ENCODE data around the gene CAPN13. TPM values are rescaled to one million over a fixed set of nuclear protein-coding genes. Genes with fewer than 3 reads are reported as not detected.

Gene CAPN13
- total RNA-seq, 4 donors from 2014 or later: 0.12 TPM; not detected in 3

- no peak for TF ChIP-seq POLR2A (IDR thresholded peaks at IDR 0.05)
- no peak overlapping the region for H3K27ac ChIP-seq
- H3K4me1 ChIP-seq: no peaks in the 10 kb centered on the region
- no peaks in the 10 kb centered on the region for H3K9me3 ChIP-seq
- ATAC-seq: no peak
- no peak overlapping the region for H3K4me3 ChIP-seq
- H3K27me3 ChIP-seq: peaks cover 50% of the 10 kb centered on the region
- WGBS, 2 donors (ENCODE audit: low coverage in 1 of 2): 76% methylated on average over 10 of the region's 11 CpGs; no CpG with 5 or more reads in 1 of the 2 donors
- no peaks in the 10 kb centered on the region for H3K36me3 ChIP-seq
Measured at GRCh38 chr2:30757749-30758148, 49.5 kb downstream of the CAPN13 start.

GRCh38 chr2:30756971-30757370 is 50.3 kb downstream of the CAPN13 start:
- Histone ChIP-seq H3K9me3 (no peaks in the 10 kb centered on the region), H3K27me3 (peaks cover 58% of the 10 kb centered on the region), H3K4me1 (no peaks in the 10 kb centered on the region), H3K4me3 (no peak overlapping the region), H3K27ac (no peak overlapping the region), H3K36me3 (no peaks in the 10 kb centered on the region)
- 55% methylated on average over 4 of the region's 9 CpGs; no CpG with 5 or more reads in 1 of the 2 donors for WGBS, 2 donors (ENCODE audit: low coverage in 1 of 2)
- ATAC-seq: no peak
- no peak for TF ChIP-seq CTCF (IDR thresholded peaks at IDR 0.05)
- no peak for TF ChIP-seq POLR2AphosphoS5 (IDR thresholded peaks at IDR 0.05)
- TF ChIP-seq EP300 (IDR thresholded peaks at IDR 0.05): no peak
- TF ChIP-seq POLR2A (IDR thresholded peaks at IDR 0.05): no peak

- ATAC-seq: no peak
- H3K9me3 ChIP-seq: no peaks in the 10 kb centered on the region
- H3K4me3 ChIP-seq: no peak overlapping the region
- no peak overlapping the region for H3K27ac ChIP-seq
- H3K36me3 ChIP-seq: no peaks in the 10 kb centered on the region
- TF ChIP-seq CTCF (IDR thresholded peaks at IDR 0.05) (no peak), POLR2A (IDR thresholded peaks at IDR 0.05) (no peak), POLR2AphosphoS5 (IDR thresholded peaks at IDR 0.05) (no peak), EP300 (IDR thresholded peaks at IDR 0.05) (no peak)
- 28 to 29% methylated on average over 5 to 7 of the region's 9 CpGs for WGBS, 2 donors (ENCODE audit: low coverage in 1 of 2)
- no peaks in the 10 kb centered on the region for H3K4me1 ChIP-seq
- H3K27me3 ChIP-seq: peaks cover 64% of the 10 kb centered on the region
Measured at GRCh38 chr2:30756051-30756719, 51.1 kb downstream of the CAPN13 start.

DNA sequence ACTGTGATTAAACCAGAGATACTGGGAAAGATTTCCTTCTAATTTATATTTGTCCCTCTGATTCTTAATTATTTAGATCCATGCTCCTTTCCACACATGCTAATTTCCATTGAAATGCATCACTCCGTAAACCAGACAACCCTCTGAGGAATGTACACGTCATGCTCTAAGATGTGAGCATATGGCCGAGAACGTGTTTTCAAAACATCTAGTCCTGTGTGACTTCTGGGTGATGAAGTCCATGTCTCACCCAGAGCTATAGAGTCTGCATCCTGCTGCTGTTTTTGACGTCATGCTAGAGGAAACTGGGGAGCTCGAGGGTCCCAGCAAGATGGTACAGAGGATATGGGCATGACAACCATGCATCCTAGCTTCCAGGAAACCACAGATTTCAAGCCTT is 53.6 kb downstream of the CAPN13 start:
- H3K27me3 ChIP-seq: peaks cover 64% of the 10 kb centered on the region
- H3K4me3 ChIP-seq: no peak overlapping the region
- TF ChIP-seq POLR2A (IDR thresholded peaks at IDR 0.05) (no peak), CTCF (IDR thresholded peaks at IDR 0.05) (no peak), EP300 (IDR thresholded peaks at IDR 0.05) (no peak), POLR2AphosphoS5 (IDR thresholded peaks at IDR 0.05) (no peak)

GRCh38 chr2:30752811-30753210 is 54.4 kb downstream of the CAPN13 start:
- ATAC-seq: no peak
- TF ChIP-seq POLR2AphosphoS5 (IDR thresholded peaks at IDR 0.05) (no peak), CTCF (IDR thresholded peaks at IDR 0.05) (no peak), POLR2A (IDR thresholded peaks at IDR 0.05) (no peak), EP300 (IDR thresholded peaks at IDR 0.05) (no peak)
- Histone ChIP-seq H3K4me1 (no peaks in the 10 kb centered on the region), H3K4me3 (no peak overlapping the region), H3K36me3 (no peaks in the 10 kb centered on the region), H3K27me3 (peaks cover 69% of the 10 kb centered on the region), H3K9me3 (no peaks in the 10 kb centered on the region), H3K27ac (no peak overlapping the region)
- WGBS, 2 donors (ENCODE audit: low coverage in 1 of 2): 62 to 67% methylated on average over 4 to 6 of the region's 6 CpGs

More for the DNA sequence above, 53.6 kb downstream of the CAPN13 start:
- Histone ChIP-seq H3K27ac (no peak overlapping the region), H3K36me3 (no peaks in the 10 kb centered on the region), H3K4me1 (no peaks in the 10 kb centered on the region), H3K9me3 (no peaks in the 10 kb centered on the region)
- WGBS, 2 donors (ENCODE audit: low coverage in 1 of 2): 66 to 74% methylated on average over 5 to 6 of the region's 6 CpGs
- ATAC-seq: no peak
